Endothelial cell of umbilical vein (primary cell): ENCODE measurements around the gene CSN1S1.

Experiments used
- CTCF ChIP-seq, 2 donors: IDR thresholded peaks; 1 replicate in 1 of 2; 2 replicates in 1 of 2; pipeline ENCODE4 v1.5.1; 2011; ENCODE audit warnings: low read length in 2 of 2, mild to moderate bottlenecking in 2 of 2, moderate library complexity in 2 of 2, control low read depth in 1 of 2, inconsistent platforms in 1 of 2, low read depth in 1 of 2; ENCODE audit not compliant: insufficient read depth in 1 of 2; ENCODE audit errors: extremely low read depth in 1 of 2
- EZH2 ChIP-seq: IDR thresholded peaks from 2 replicates; pipeline ENCODE4 v1.6.1; 2012; ENCODE audit warnings: borderline replicate concordance, low read depth, mild to moderate bottlenecking, moderate library complexity, low read length, inconsistent platforms; ENCODE audit not compliant: severe bottlenecking
- FOS ChIP-seq: IDR thresholded peaks from 2 replicates; pipeline ENCODE4 v1.6.1; 2011; ENCODE audit warnings: mild to moderate bottlenecking, low read length, moderate library complexity, borderline replicate concordance; ENCODE audit not compliant: insufficient read depth
- GATA2 ChIP-seq: IDR thresholded peaks from 2 replicates; pipeline ENCODE4 v1.7.0; 2011; ENCODE audit warnings: low read depth, mild to moderate bottlenecking, moderate library complexity, mixed read lengths, low read length; ENCODE audit not compliant: insufficient read length, insufficient read depth
- JUN ChIP-seq: IDR thresholded peaks from 2 replicates; pipeline ENCODE4 v1.6.1; 2011; ENCODE audit warnings: borderline replicate concordance, low read depth; ENCODE audit not compliant: insufficient read length, insufficient read depth
- MAX ChIP-seq: IDR thresholded peaks from 2 replicates; pipeline ENCODE4 v1.6.1; 2011; ENCODE audit not compliant: insufficient read depth, insufficient read length
- MYC ChIP-seq: IDR thresholded peaks from one replicate; pipeline ENCODE4 v1.6.1; 2011; ENCODE audit warnings: mild to moderate bottlenecking, low read depth, low read length
- POLR2A ChIP-seq: IDR thresholded peaks from 2 replicates; pipeline ENCODE4 v1.6.1; 2012; ENCODE audit warnings: low read depth, mild to moderate bottlenecking, control low read depth, low read length
- POLR2AphosphoS5 ChIP-seq: IDR thresholded peaks from 2 replicates; pipeline ENCODE4 v1.6.1; 2012; ENCODE audit warnings: low read depth, mild to moderate bottlenecking, control low read depth, low read length, moderate library complexity; ENCODE audit not compliant: insufficient read depth

- TF ChIP-seq POLR2AphosphoS5 (no peak), POLR2A (no peak), CTCF (IDR thresholded peaks at IDR 0.05; ENCODE audit: extremely low read depth in 1 of 2, insufficient read depth in 1 of 2, low read depth in 1 of 2, low read length in 2 of 2) (no peak), JUN (no peak), FOS (no peak), EZH2 (no peak), GATA2 (no peak), MAX (no peak), MYC (no peak)
These were observed 26.3 kb downstream of the CSN1S1 start for GRCh38 chr4:69957209-69957608.
